Smooth muscle cell (in vitro differentiated cells): ENCODE measurements around the gene CELF5. TPM values are rescaled to one million over a fixed set of nuclear protein-coding genes. Genes with fewer than 3 reads are reported as not detected.
"Not testable (repeated sequence)": the region's sequence is repeated elsewhere in the genome, so short reads cannot be mapped to it uniquely, and the experiment has no call there.

ENCODE experiments used
- DNase-seq: peaks from one replicate; lab custom pipeline; 2025; ENCODE audit not compliant: unreplicated experiment; lab: John Stamatoyannopoulos, UW
- H2AFZ ChIP-seq: fragments of 200-600 bp; sonication (generic); 2 replicates; pipeline ENCODE4 v1.6.0; 2016; ENCODE audit warnings: antibody characterized with exemption, low read depth, mild to moderate bottlenecking
- H3F3A ChIP-seq: fragments of 200-600 bp; sonication (generic); 2 replicates; pipeline ENCODE4 v1.6.0; 2017; ENCODE audit warnings: antibody characterized with exemption, low read depth
- H3K27ac ChIP-seq: fragments of 200-600 bp; sonication (generic); 2 replicates; pipeline ENCODE4 v1.5.1; 2016; ENCODE audit warnings: low read depth, mild to moderate bottlenecking
- H3K27me3 ChIP-seq: fragments of 200-600 bp; sonication (generic); 2 replicates; pipeline ENCODE4 v1.6.1; 2016; ENCODE audit warnings: low read depth, mild to moderate bottlenecking
- H3K36me3 ChIP-seq: fragments of 200-600 bp; sonication (generic); 2 replicates; pipeline ENCODE4 v1.5.1; 2016; ENCODE audit warnings: low read depth
- H3K4me1 ChIP-seq: fragments of 200-600 bp; sonication (generic); 2 replicates; pipeline ENCODE4 v1.5.1; 2016; ENCODE audit warnings: low read depth
- H3K4me2 ChIP-seq: fragments of 200-600 bp; sonication (generic); 2 replicates; pipeline ENCODE4 v1.6.0; 2016; ENCODE audit warnings: mild to moderate bottlenecking
- H3K4me3 ChIP-seq: fragments of 200-600 bp; sonication (generic); 2 replicates; pipeline ENCODE4 v1.5.1; 2016; ENCODE audit warnings: mild to moderate bottlenecking
- H3K79me2 ChIP-seq: fragments of 200-600 bp; sonication (generic); 2 replicates; pipeline ENCODE4 v1.6.0; 2016; ENCODE audit warnings: low read depth, mild to moderate bottlenecking
- H3K9ac ChIP-seq: fragments of 200-600 bp; sonication (generic); 2 replicates; pipeline ENCODE4 v1.6.0; 2016; ENCODE audit warnings: low read depth
- H3K9me3 ChIP-seq: fragments of 200-600 bp; sonication (generic); replicated peaks from 2 replicates; pipeline ENCODE4 v1.5.1; 2016; ENCODE audit warnings: low read depth
- H4K20me1 ChIP-seq: fragments of 200-600 bp; sonication (generic); 2 replicates; pipeline ENCODE4 v1.6.0; 2016; ENCODE audit warnings: low read depth
- CTCF ChIP-seq: fragments of 200-600 bp; sonication (generic); IDR thresholded peaks from 2 replicates; pipeline ENCODE4 v1.5.1; 2017; ENCODE audit warnings: borderline replicate concordance, mild to moderate bottlenecking, antibody characterized with exemption; ENCODE audit not compliant: insufficient read depth, poor library complexity, severe bottlenecking
- WGBS: methylation state at CpG from one replicate; pipeline ENCODE4 v1.1.7; 2016; ENCODE audit warnings: low lambda C conversion rate; 5-methylcytosine and 5-hydroxymethylcytosine counted together
- polyA plus RNA-seq: library from polyadenylated mRNA; unstranded; fragments of >200 nt; fragmentation: Nextera tagmentation; extraction: Ambion mirVana; gene quantifications from 2 replicates; pipeline ENCODE4 v1.2.1, GENCODE V29; 2016
- total RNA-seq: library from RNA; depleted of rRNA; stranded (reverse); fragments of >200 nt; gene quantifications from 2 replicates; pipeline ENCODE4 v1.2.3, GENCODE V29; 2014

Gene CELF5
- total and polyA plus RNA-seq, 2 experiments from 2014 or later: 0.18 TPM; not detected in 1

- no peaks in the 10 kb centered on the region for H3K27me3 ChIP-seq
- H3K36me3 ChIP-seq: no peaks in the 10 kb centered on the region
- no peaks in the 10 kb centered on the region for H3K9me3 ChIP-seq
- WGBS: 87% methylated on average over 12 of the region's 14 CpGs
- no peaks in the 10 kb centered on the region for H3F3A ChIP-seq
- H3K79me2 ChIP-seq: no peaks in the 10 kb centered on the region
- no peak overlapping the region for H2AFZ ChIP-seq
- H3K4me1 ChIP-seq: no peaks in the 10 kb centered on the region
- no peak overlapping the region for H3K4me2 ChIP-seq
- DNase-seq: no peak
- TF ChIP-seq CTCF: no peak
- H3K27ac ChIP-seq: no peak overlapping the region
- H3K4me3 ChIP-seq: no peak overlapping the region
- H4K20me1 ChIP-seq: no peaks in the 10 kb centered on the region
- H3K9ac ChIP-seq: no peak overlapping the region
Observed at GRCh38 chr19:3295581-3295980, 71.1 kb downstream of the CELF5 start.

GRCh38 chr19:3296034-3296433, 71.6 kb downstream of the CELF5 start:
- Histone ChIP-seq H3K4me2 (no peak overlapping the region), H3F3A (no peaks in the 10 kb centered on the region), H3K9ac (no peak overlapping the region), H3K9me3 (no peaks in the 10 kb centered on the region), H3K27ac (no peak overlapping the region), H3K36me3 (no peaks in the 10 kb centered on the region), H3K79me2 (no peaks in the 10 kb centered on the region), H3K4me1 (no peaks in the 10 kb centered on the region), H3K27me3 (no peaks in the 10 kb centered on the region), H4K20me1 (no peaks in the 10 kb centered on the region), H2AFZ (no peak overlapping the region), H3K4me3 (no peak overlapping the region)
- no peak for DNase-seq
- no peak for TF ChIP-seq CTCF
- 87% methylated on average over 8 of the region's 9 CpGs for WGBS

GRCh38 chr19:3296446-3296845, 72.0 kb downstream of the CELF5 start:
- Histone ChIP-seq H3K4me2 (no peak overlapping the region), H3K27ac (no peak overlapping the region), H3K36me3 (no peaks in the 10 kb centered on the region), H3K4me3 (no peak overlapping the region), H3K9me3 (no peaks in the 10 kb centered on the region), H2AFZ (no peak overlapping the region), H3K9ac (no peak overlapping the region), H3K27me3 (no peaks in the 10 kb centered on the region), H3F3A (no peaks in the 10 kb centered on the region), H4K20me1 (no peaks in the 10 kb centered on the region), H3K79me2 (no peaks in the 10 kb centered on the region), H3K4me1 (no peaks in the 10 kb centered on the region)
- 96% methylated on average over 19 of the region's 19 CpGs for WGBS
- no peak for DNase-seq
- TF ChIP-seq CTCF: no peak

- Histone ChIP-seq H3K27ac (no peak overlapping the region), H3K4me1 (no peaks in the 10 kb centered on the region), H4K20me1 (no peaks in the 10 kb centered on the region), H3K36me3 (no peaks in the 10 kb centered on the region), H3K9me3 (no peaks in the 10 kb centered on the region), H3F3A (no peaks in the 10 kb centered on the region), H3K27me3 (no peaks in the 10 kb centered on the region), H3K79me2 (no peaks in the 10 kb centered on the region), H3K4me3 (no peak overlapping the region), H2AFZ (no peak overlapping the region), H3K9ac (no peak overlapping the region), H3K4me2 (no peak overlapping the region)
- DNase-seq: no peak
- WGBS: 84% methylated on average over 6 of the region's 6 CpGs
- no peak for TF ChIP-seq CTCF
Observed at GRCh38 chr19:3298853-3299449, 74.5 kb downstream of the CELF5 start.

GRCh38 chr19:3300566-3300965, 76.1 kb downstream of the CELF5 start:
- H2AFZ ChIP-seq, H3K9me3 ChIP-seq, H3K4me1 ChIP-seq, H4K20me1 ChIP-seq, H3K27me3 ChIP-seq, DNase-seq, H3K9ac ChIP-seq, H3K4me3 ChIP-seq, H3K27ac ChIP-seq, H3K79me2 ChIP-seq, H3F3A ChIP-seq, H3K4me2 ChIP-seq, H3K36me3 ChIP-seq: not testable (repeated sequence)
- WGBS: 77% methylated on average over 8 of the region's 8 CpGs
